DOHH2 (cell line): ENCODE results near the gene TBC1D14.

Experiments used
- H3F3A ChIP-seq: fragments of 200-600 bp; sonication (generic), shearing (Covaris generic); 2 replicates; pipeline ENCODE4 v1.6.0; 2016; ENCODE audit warnings: antibody characterized with exemption, mild to moderate bottlenecking; ENCODE audit not compliant: control insufficient read depth, insufficient read depth
- H3K27ac ChIP-seq: fragments of 200-600 bp; sonication (generic); 2 replicates; pipeline ENCODE4 v1.5.1; 2014; ENCODE audit warnings: low read depth, mild to moderate bottlenecking, low read length, moderate library complexity
- H3K27me3 ChIP-seq: fragments of 200-600 bp; sonication (generic); 2 replicates; pipeline ENCODE4 v1.6.1; 2014; ENCODE audit warnings: mild to moderate bottlenecking, low read length, mixed read lengths; ENCODE audit not compliant: control insufficient read depth
- H3K36me3 ChIP-seq: fragments of 200-600 bp; sonication (generic); 2 replicates; pipeline ENCODE4 v1.6.1; 2014; ENCODE audit warnings: mild to moderate bottlenecking, low read length, moderate library complexity, mixed read lengths; ENCODE audit not compliant: control insufficient read depth
- H3K4me1 ChIP-seq: fragments of 200-600 bp; sonication (generic); 2 replicates; pipeline ENCODE4 v1.6.1; 2014; ENCODE audit warnings: mild to moderate bottlenecking, low read length, mixed read lengths; ENCODE audit not compliant: control insufficient read depth
- H3K4me2 ChIP-seq: fragments of 200-600 bp; sonication (generic); 2 replicates; pipeline ENCODE4 v1.6.0; 2014; ENCODE audit warnings: mild to moderate bottlenecking, low read length, moderate library complexity
- H3K4me3 ChIP-seq: fragments of 200-600 bp; sonication (generic); 2 replicates; pipeline ENCODE4 v1.5.1; 2014; ENCODE audit warnings: mild to moderate bottlenecking, low read length, mixed read lengths
- H3K79me2 ChIP-seq: fragments of 200-600 bp; sonication (generic); 2 replicates; pipeline ENCODE4 v1.6.1; 2014; ENCODE audit warnings: mild to moderate bottlenecking, low read length, mixed read lengths; ENCODE audit not compliant: control insufficient read depth
- H3K9me2 ChIP-seq: fragments of 200-600 bp; sonication (generic); replicated peaks from 2 replicates; pipeline ENCODE4 v1.6.1; 2014; ENCODE audit warnings: mild to moderate bottlenecking, low read length, mixed read lengths; ENCODE audit not compliant: control insufficient read depth
- H3K9me3 ChIP-seq: fragments of 200-600 bp; sonication (generic); 2 replicates; pipeline ENCODE4 v1.6.1; 2014; ENCODE audit warnings: antibody characterized with exemption, low read length, mixed read lengths; ENCODE audit not compliant: control insufficient read depth, insufficient read depth
- H4K20me1 ChIP-seq: fragments of 200-600 bp; sonication (generic); 2 replicates; pipeline ENCODE4 v1.6.0; 2014; ENCODE audit warnings: low read depth, mild to moderate bottlenecking, antibody characterized with exemption, low read length, moderate library complexity; ENCODE audit not compliant: control insufficient read depth, insufficient read depth
- CTCF ChIP-seq: fragments of 200-600 bp; sonication (generic); IDR thresholded peaks from one replicate; pipeline ENCODE4 v1.5.1; 2014; ENCODE audit warnings: antibody characterized with exemption, mild to moderate bottlenecking, low read depth, low read length; ENCODE audit not compliant: poor library complexity, severe bottlenecking
- EZH2phosphoT487 ChIP-seq: fragments of 200-600 bp; sonication (generic); IDR thresholded peaks from 2 replicates; pipeline ENCODE4 v1.6.1; 2017; ENCODE audit warnings: borderline replicate concordance, mild to moderate bottlenecking, antibody characterized with exemption, low read length, moderate library complexity, mixed read lengths

TBC1D14 gene

GRCh38 chr4:6955261-6955911 lies 45.8 kb downstream of the TBC1D14 start:
- H3K4me2 ChIP-seq, result no peak overlapping the region
- H3K9me2 ChIP-seq, result no peaks in the 10 kb centered on the region
- no peak overlapping the region for H3K27ac ChIP-seq
- H3F3A ChIP-seq, result no peaks in the 10 kb centered on the region
- peaks cover 13% of the 10 kb centered on the region for H3K4me1 ChIP-seq
- no peaks in the 10 kb centered on the region for H3K27me3 ChIP-seq
- no peaks in the 10 kb centered on the region for H3K9me3 ChIP-seq
- H3K36me3 ChIP-seq, result no peaks in the 10 kb centered on the region
- H3K4me3 ChIP-seq, result no peak overlapping the region
- peaks cover 11% of the 10 kb centered on the region; the same call in 1 of the 2 replicates for H4K20me1 ChIP-seq
- TF ChIP-seq EZH2phosphoT487, result no peak
- TF ChIP-seq CTCF, result no peak
- H3K79me2 ChIP-seq, result peaks cover 87% of the 10 kb centered on the region

- H3K27me3 ChIP-seq, result no peaks in the 10 kb centered on the region
- no peaks in the 10 kb centered on the region for H3K9me2 ChIP-seq
- H3F3A ChIP-seq, result no peaks in the 10 kb centered on the region
- no peaks in the 10 kb centered on the region for H3K36me3 ChIP-seq
- H3K4me2 ChIP-seq, result no peak overlapping the region
- H3K9me3 ChIP-seq, result no peaks in the 10 kb centered on the region
- peaks cover 13% of the 10 kb centered on the region for H3K4me1 ChIP-seq
- no peak overlapping the region for H3K4me3 ChIP-seq
- H4K20me1 ChIP-seq, result peaks cover 11% of the 10 kb centered on the region; the same call in 1 of the 2 replicates
- no peak for TF ChIP-seq EZH2phosphoT487
- TF ChIP-seq CTCF, result no peak
- peaks cover 87% of the 10 kb centered on the region for H3K79me2 ChIP-seq
- no peak overlapping the region for H3K27ac ChIP-seq
Measured at GRCh38 chr4:6956087-6956433, 46.4 kb downstream of the TBC1D14 start.

- Histone ChIP-seq H3F3A (no peaks in the 10 kb centered on the region), H3K79me2 (peaks cover 87% of the 10 kb centered on the region), H3K4me1 (peaks cover 16% of the 10 kb centered on the region), H3K9me2 (no peaks in the 10 kb centered on the region), H4K20me1 (peaks cover 9% of the 10 kb centered on the region; the same call in 1 of the 2 replicates), H3K4me2 (no peak overlapping the region), H3K36me3 (no peaks in the 10 kb centered on the region), H3K27me3 (no peaks in the 10 kb centered on the region), H3K4me3 (no peak overlapping the region), H3K27ac (no peak overlapping the region), H3K9me3 (no peaks in the 10 kb centered on the region)
- TF ChIP-seq EZH2phosphoT487, result no peak
- no peak for TF ChIP-seq CTCF
Measured at GRCh38 chr4:6956434-6957147, 47.0 kb downstream of the TBC1D14 start.
